Medulla oblongata (tissue), 1 donor: ENCODE measurements around the gene CEP112.

Experiments used
- DNase-seq: peaks from one replicate; pipeline ENCODE4 v3.0.0-alpha.2; 2015; ENCODE audit errors: extremely low spot score

The CEP112 gene

GRCh38 chr17:65931246-65932149 is 260.4 kb downstream of the CEP112 start:
- DNase-seq = no peak

GRCh38 chr17:65930140-65930730 is 261.7 kb downstream of the CEP112 start:
- no peak for DNase-seq

- DNase-seq = no peak
These were observed 265.3 kb downstream of the CEP112 start for GRCh38 chr17:65926599-65926998.

GRCh38 chr17:65925606-65926307 is 266.2 kb downstream of the CEP112 start:
- DNase-seq = no peak

- DNase-seq = no peak
These were observed 270.9 kb downstream of the CEP112 start for GRCh38 chr17:65920996-65921395.

GRCh38 chr17:65918916-65919315 is 273.0 kb downstream of the CEP112 start:
- DNase-seq = peak; percentile 19

GRCh38 chr17:65918500-65918899 is 273.4 kb downstream of the CEP112 start:
- DNase-seq = no peak

- DNase-seq = no peak
These were observed 274.4 kb downstream of the CEP112 start for GRCh38 chr17:65917560-65917959.

- DNase-seq = no peak
These were observed 275.5 kb downstream of the CEP112 start for GRCh38 chr17:65916425-65916824.

GRCh38 chr17:65914784-65915342 is 277.1 kb downstream of the CEP112 start:
- no peak for DNase-seq

- DNase-seq = no peak
These were observed 278.5 kb downstream of the CEP112 start for GRCh38 chr17:65913326-65913850.

GRCh38 chr17:65910836-65911235 is 281.1 kb downstream of the CEP112 start:
- DNase-seq = no peak

GRCh38 chr17:65902831-65903522 is 289.0 kb downstream of the CEP112 start:
- DNase-seq = no peak

- DNase-seq = no peak
These were observed 289.8 kb downstream of the CEP112 start for GRCh38 chr17:65902155-65902554.

- no peak for DNase-seq
These were observed 290.5 kb downstream of the CEP112 start for GRCh38 chr17:65901394-65901793.

GRCh38 chr17:65900216-65900615 is 291.7 kb downstream of the CEP112 start:
- DNase-seq = no peak

- DNase-seq = no peak
These were observed 293.3 kb downstream of the CEP112 start for GRCh38 chr17:65898651-65899050.

GRCh38 chr17:65896889-65897288 is 295.0 kb downstream of the CEP112 start:
- no peak for DNase-seq

GRCh38 chr17:65895969-65896368 is 296.0 kb downstream of the CEP112 start:
- DNase-seq = no peak

- DNase-seq = no peak
These were observed 298.1 kb downstream of the CEP112 start for GRCh38 chr17:65893692-65894279.

- DNase-seq = no peak
These were observed 299.0 kb downstream of the CEP112 start for GRCh38 chr17:65892912-65893377.
